SU-DHL-6 (cell line): ENCODE results near the gene OPA3.

Source experiments
- H2AFZ ChIP-seq: fragments of 200-600 bp; sonication (generic); 2 replicates; pipeline ENCODE4 v1.6.1; 2014; ENCODE audit warnings: low read depth, mild to moderate bottlenecking, moderate library complexity, mixed read lengths, antibody characterized with exemption, low read length; ENCODE audit not compliant: severe bottlenecking
- H3F3A ChIP-seq: fragments of 200-600 bp; shearing (Covaris generic); 2 replicates; pipeline ENCODE4 v1.6.0; 2016; ENCODE audit warnings: antibody characterized with exemption, mild to moderate bottlenecking; ENCODE audit not compliant: insufficient read depth
- H3K27ac ChIP-seq: fragments of 200-600 bp; sonication (generic); 2 replicates; pipeline ENCODE4 v1.5.1; 2016; ENCODE audit warnings: low read depth, mild to moderate bottlenecking, low read length, moderate library complexity, mixed read lengths
- H3K27me3 ChIP-seq: fragments of 200-600 bp; sonication (generic), shearing (Covaris generic); 2 replicates; pipeline ENCODE4 v1.6.0; 2014; ENCODE audit warnings: mild to moderate bottlenecking, low read length
- H3K36me3 ChIP-seq: fragments of 200-600 bp; sonication (generic); 2 replicates; pipeline ENCODE4 v1.6.1; 2014; ENCODE audit warnings: mild to moderate bottlenecking, low read length, mixed read lengths
- H3K4me2 ChIP-seq: fragments of 300-600, 200-600 bp; shearing (Covaris generic), sonication (generic); 2 replicates; pipeline ENCODE4 v1.6.0; 2014; ENCODE audit warnings: low read length, low read depth, mild to moderate bottlenecking; ENCODE audit not compliant: poor library complexity, severe bottlenecking
- H3K4me3 ChIP-seq: fragments of 200-600 bp; sonication (generic); 2 replicates; pipeline ENCODE4 v1.5.1; 2014; ENCODE audit warnings: antibody characterized with exemption, low read length, mild to moderate bottlenecking, mixed read lengths; ENCODE audit not compliant: insufficient read depth, poor library complexity, severe bottlenecking
- H3K79me2 ChIP-seq: fragments of 200-600 bp; sonication (generic); 2 replicates; pipeline ENCODE4 v1.6.1; 2014; ENCODE audit warnings: mild to moderate bottlenecking, low read length, moderate library complexity; ENCODE audit not compliant: insufficient read depth
- H3K9ac ChIP-seq: fragments of 200-600 bp; sonication (generic); 2 replicates; pipeline ENCODE4 v1.7.0; 2014; ENCODE audit warnings: mild to moderate bottlenecking, low read length
- H3K9me2 ChIP-seq: fragments of 200-600 bp; sonication (generic); replicated peaks from 2 replicates; pipeline ENCODE4 v1.6.1; 2014; ENCODE audit warnings: low read length; ENCODE audit not compliant: insufficient read depth
- H3K9me3 ChIP-seq: fragments of 200-600 bp; sonication (generic); 2 replicates; pipeline ENCODE4 v1.6.1; 2014; ENCODE audit warnings: low read length, mixed read lengths; ENCODE audit not compliant: insufficient read depth
- H4K20me1 ChIP-seq: fragments of 200-600 bp; sonication (generic); 2 replicates; pipeline ENCODE4 v1.6.1; 2014; ENCODE audit warnings: low read depth, mild to moderate bottlenecking, antibody characterized with exemption, low read length, moderate library complexity, mixed read lengths
- EZH2phosphoT487 ChIP-seq: fragments of 200-600 bp; sonication (generic), shearing (Covaris generic); conservative IDR thresholded peaks from 2 replicates; pipeline ENCODE4 v1.6.1; 2018; ENCODE audit warnings: mild to moderate bottlenecking, antibody characterized with exemption, low read length, moderate library complexity, mixed read lengths
- TF ChIP-seq, protein P1 (sequence below): fragments of 200-600 bp; sonication (generic); IDR thresholded peaks from one replicate; pipeline ENCODE4 v1.5.1; 2017; ENCODE audit warnings: antibody characterized with exemption, mild to moderate bottlenecking, low read length, moderate library complexity; ENCODE audit not compliant: insufficient read depth, poor library complexity, severe bottlenecking

The OPA3 gene

DNA sequence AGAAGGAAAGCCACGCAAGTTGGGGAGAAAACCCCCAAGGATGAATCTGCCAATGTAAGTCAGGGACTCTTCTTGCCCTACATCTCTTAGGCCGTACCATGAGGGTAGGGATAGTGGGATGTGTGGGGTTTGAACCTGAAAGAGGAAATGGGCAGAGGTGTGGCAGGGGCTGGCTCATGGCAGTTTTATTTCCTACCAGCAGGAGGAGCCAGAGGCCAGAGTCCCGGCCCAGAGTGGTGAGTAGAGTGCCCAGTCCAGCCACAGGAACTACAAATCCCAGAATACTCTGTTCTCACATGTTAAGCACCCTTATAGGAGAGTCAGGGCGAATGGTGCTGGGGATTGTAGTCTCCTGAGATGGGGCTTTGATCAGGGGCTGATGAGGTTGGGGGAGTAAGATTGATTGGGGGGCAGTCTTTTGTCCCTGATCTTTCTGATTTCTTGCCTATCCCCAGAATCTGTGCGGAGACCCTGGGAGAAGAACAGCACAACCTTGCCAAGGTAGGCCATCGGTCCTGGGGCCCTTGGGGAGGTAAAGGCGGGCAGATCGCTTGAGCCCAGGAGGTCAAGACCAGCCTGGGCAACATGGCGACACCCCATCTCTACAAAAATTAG lies 60.9 kb downstream of the OPA3 start:
- Histone ChIP-seq H3K4me2 (no peak overlapping the region), H3K79me2 (no peaks in the 10 kb centered on the region), H4K20me1 (no peaks in the 10 kb centered on the region), H3K9ac (no peak overlapping the region), H3K36me3 (peaks cover 2% of the 10 kb centered on the region; the same call in 1 of the 2 replicates), H3K27ac (no peak overlapping the region), H3F3A (no peaks in the 10 kb centered on the region; the same call in 1 of the 2 replicates), H2AFZ (no peak overlapping the region), H3K9me3 (no peaks in the 10 kb centered on the region), H3K4me3 (no peak overlapping the region), H3K9me2 (no peaks in the 10 kb centered on the region), H3K27me3 (no peaks in the 10 kb centered on the region)
- no peak for TF ChIP-seq EZH2phosphoT487
- TF ChIP-seq, protein P1, sequence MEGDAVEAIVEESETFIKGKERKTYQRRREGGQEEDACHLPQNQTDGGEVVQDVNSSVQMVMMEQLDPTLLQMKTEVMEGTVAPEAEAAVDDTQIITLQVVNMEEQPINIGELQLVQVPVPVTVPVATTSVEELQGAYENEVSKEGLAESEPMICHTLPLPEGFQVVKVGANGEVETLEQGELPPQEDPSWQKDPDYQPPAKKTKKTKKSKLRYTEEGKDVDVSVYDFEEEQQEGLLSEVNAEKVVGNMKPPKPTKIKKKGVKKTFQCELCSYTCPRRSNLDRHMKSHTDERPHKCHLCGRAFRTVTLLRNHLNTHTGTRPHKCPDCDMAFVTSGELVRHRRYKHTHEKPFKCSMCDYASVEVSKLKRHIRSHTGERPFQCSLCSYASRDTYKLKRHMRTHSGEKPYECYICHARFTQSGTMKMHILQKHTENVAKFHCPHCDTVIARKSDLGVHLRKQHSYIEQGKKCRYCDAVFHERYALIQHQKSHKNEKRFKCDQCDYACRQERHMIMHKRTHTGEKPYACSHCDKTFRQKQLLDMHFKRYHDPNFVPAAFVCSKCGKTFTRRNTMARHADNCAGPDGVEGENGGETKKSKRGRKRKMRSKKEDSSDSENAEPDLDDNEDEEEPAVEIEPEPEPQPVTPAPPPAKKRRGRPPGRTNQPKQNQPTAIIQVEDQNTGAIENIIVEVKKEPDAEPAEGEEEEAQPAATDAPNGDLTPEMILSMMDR, result peak; percentile 93

DNA sequence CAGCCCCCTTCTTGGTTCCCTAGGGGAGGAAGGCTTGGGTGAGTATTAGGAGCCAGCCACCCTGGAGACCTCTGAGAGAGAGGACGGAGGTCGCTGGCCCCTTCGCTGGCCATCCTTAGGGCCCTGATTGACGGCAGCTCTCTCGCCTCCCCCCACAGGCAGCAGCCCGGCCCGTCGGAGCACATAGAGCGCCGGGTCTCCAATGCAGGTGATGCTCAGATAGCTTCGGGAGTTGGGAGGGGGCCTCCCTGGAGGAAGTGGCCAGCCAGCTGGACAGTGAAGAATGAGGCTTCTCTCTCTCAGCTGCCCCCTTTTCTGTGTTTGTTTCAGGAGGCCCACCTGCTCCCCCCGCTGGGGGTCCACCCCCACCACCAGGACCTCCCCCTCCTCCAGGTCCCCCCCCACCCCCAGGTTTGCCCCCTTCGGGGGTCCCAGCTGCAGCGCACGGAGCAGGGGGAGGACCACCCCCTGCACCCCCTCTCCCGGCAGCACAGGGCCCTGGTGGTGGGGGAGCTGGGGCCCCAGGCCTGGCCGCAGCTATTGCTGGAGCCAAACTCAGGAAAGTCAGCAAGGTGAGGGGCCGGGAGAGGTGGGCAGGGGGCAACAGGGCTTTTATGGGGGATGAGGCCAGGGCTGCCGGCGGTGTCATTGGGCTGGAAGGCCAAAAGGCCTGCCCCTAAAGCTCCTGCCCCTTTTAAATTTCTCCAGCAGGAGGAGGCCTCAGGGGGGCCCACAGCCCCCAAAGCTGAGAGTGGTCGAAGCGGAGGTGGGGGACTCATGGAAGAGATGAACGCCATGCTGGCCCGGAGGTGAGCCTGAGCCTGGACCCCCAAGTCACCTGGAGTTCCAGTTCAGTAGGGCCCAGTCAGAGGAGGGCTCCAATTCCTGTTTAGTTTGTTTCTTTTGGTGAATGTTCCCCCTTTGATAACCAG lies 62.3 kb downstream of the OPA3 start:
- no peak overlapping the region for H3K9ac ChIP-seq
- peaks cover 2% of the 10 kb centered on the region; the same call in 1 of the 2 replicates for H3K36me3 ChIP-seq
- H3K4me2 ChIP-seq, result no peak overlapping the region
- H3K9me3 ChIP-seq, result no peaks in the 10 kb centered on the region
- no peak overlapping the region for H3K4me3 ChIP-seq
- no peaks in the 10 kb centered on the region for H3K79me2 ChIP-seq
- H3K9me2 ChIP-seq, result no peaks in the 10 kb centered on the region
- no peaks in the 10 kb centered on the region for H4K20me1 ChIP-seq
- no peak overlapping the region for H3K27ac ChIP-seq
- no peak overlapping the region for H2AFZ ChIP-seq
- H3K27me3 ChIP-seq, result no peaks in the 10 kb centered on the region
- H3F3A ChIP-seq, result no peaks in the 10 kb centered on the region; the same call in 1 of the 2 replicates
- TF ChIP-seq, protein P1, result no peak
- no peak for TF ChIP-seq EZH2phosphoT487

- H3K27ac ChIP-seq, result no peak overlapping the region
- TF ChIP-seq EZH2phosphoT487, result no peak
- TF ChIP-seq, protein P1, result no peak
- H3K27me3 ChIP-seq, result no peaks in the 10 kb centered on the region
- no peaks in the 10 kb centered on the region for H3K9me3 ChIP-seq
- no peak overlapping the region for H3K4me3 ChIP-seq
- no peak overlapping the region for H2AFZ ChIP-seq
- no peaks in the 10 kb centered on the region for H3K9me2 ChIP-seq
- no peaks in the 10 kb centered on the region for H4K20me1 ChIP-seq
- no peak overlapping the region for H3K9ac ChIP-seq
- H3K4me2 ChIP-seq, result no peak overlapping the region
- peaks cover 10% of the 10 kb centered on the region for H3F3A ChIP-seq
- peaks cover 10% of the 10 kb centered on the region; the same call in 1 of the 2 replicates for H3K79me2 ChIP-seq
- H3K36me3 ChIP-seq, result no peaks in the 10 kb centered on the region
These were observed 66.2 kb downstream of the OPA3 start for GRCh38 chr19:45518469-45518826.
